ENCODE results near the gene DDX3X. TPM values are rescaled to one million over a fixed set of nuclear protein-coding genes. Genes with fewer than 3 reads are reported as not detected.

DDX3X gene
- total and polyA plus RNA-seq, 9 of the 15 experiments (the other 6 are each of a cell fraction or from before 2014, with no cell fraction given): 51.3 to 232 (median 138) TPM

DNA sequence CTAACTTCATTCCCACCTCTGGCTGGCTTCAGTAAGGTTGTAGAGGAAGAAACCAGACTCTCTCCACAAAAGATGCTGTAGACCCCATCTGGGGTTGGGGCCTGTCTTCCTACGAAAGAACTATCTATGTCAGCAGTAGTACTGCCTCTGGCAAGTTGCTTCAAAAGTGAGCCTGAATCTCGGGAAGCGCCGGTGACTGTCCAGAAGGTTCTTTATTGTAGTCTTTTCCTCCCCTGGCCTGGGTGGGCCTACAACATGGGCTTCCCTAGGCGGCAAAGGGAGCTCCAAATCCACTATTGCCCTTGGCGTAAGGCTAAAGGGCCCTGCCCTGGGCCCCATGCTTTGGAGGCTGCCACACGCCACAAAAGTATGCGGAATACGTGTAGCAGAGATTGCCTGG lies 74.6 kb downstream of the DDX3X start:
- POLR2A ChIA-PET: interaction anchor here (1.2 kb wide), 1 partner anchor 9 kb away, joined by 3 read pairs; no protein-coding TSS in a partner anchor
- no peaks in the 10 kb centered on the region for H3K9me1 ChIP-seq (ENCODE audit: control insufficient read depth, insufficient read depth, low read length)
- TF ChIP-seq, protein P1, sequence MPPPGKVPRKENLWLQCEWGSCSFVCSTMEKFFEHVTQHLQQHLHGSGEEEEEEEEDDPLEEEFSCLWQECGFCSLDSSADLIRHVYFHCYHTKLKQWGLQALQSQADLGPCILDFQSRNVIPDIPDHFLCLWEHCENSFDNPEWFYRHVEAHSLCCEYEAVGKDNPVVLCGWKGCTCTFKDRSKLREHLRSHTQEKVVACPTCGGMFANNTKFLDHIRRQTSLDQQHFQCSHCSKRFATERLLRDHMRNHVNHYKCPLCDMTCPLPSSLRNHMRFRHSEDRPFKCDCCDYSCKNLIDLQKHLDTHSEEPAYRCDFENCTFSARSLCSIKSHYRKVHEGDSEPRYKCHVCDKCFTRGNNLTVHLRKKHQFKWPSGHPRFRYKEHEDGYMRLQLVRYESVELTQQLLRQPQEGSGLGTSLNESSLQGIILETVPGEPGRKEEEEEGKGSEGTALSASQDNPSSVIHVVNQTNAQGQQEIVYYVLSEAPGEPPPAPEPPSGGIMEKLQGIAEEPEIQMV (tag; conservative IDR thresholded peaks at IDR 0.05; ENCODE audit: low read depth): no peak
- TF ChIP-seq PHTF2 (CRISPR knock-in tag; IDR thresholded peaks at IDR 0.05) (no peak), GTF2E2 (tag; IDR thresholded peaks at IDR 0.05) (no peak), ZC3H4 (CRISPR knock-in tag; IDR thresholded peaks at IDR 0.05; ENCODE audit: borderline replicate concordance) (no peak), BCL6 (CRISPR knock-in tag; IDR thresholded peaks at IDR 0.05) (no peak)
- no peak overlapping the region for H2AFZ ChIP-seq (ENCODE audit: low read depth, low read length)
- intact Hi-C loops (cut with micrococcal nuclease): no loop called here
- H3K9ac ChIP-seq (ENCODE audit: insufficient read depth in 1 of 2, low read depth in 2 of 2, low read length in 2 of 2): no peak overlapping the region
- WGBS (ENCODE audit: insufficient coverage, low coverage, missing lambda C conversion rate): 51% methylated on average over 9 of the region's 9 CpGs
- DNase-seq (ENCODE audit: extremely low read depth in 1 of 4, low spot score in 3 of 4): no peak
- no TSS peak for BruUV-seq (replicated peaks)
- H3K9me3 ChIP-seq (replicated peaks; ENCODE audit: control insufficient read depth, insufficient read depth, low read depth, low read length): no peaks in the 10 kb centered on the region
- H3K4me1 ChIP-seq (replicated peaks in 1 of 2; ENCODE audit: control insufficient read depth in 2 of 2, insufficient read depth in 2 of 2, low read length in 2 of 2): no peaks in the 10 kb centered on the region; a peak in 1 of 5 replicates
- H3K27me3 ChIP-seq (ENCODE audit: control insufficient read depth in 2 of 2, insufficient read depth in 2 of 2, low read length in 2 of 2): no peaks in the 10 kb centered on the region
- CTCF ChIA-PET (ENCODE audit: low intra/inter-chr PET ratio): no interaction called here
- in situ Hi-C loops (cut with MboI): no loop called here
- H3K27ac ChIP-seq (ENCODE audit: extremely low read depth, low read depth, low read length): no peak overlapping the region
- H3K36me3 ChIP-seq (ENCODE audit: control insufficient read depth, insufficient read depth, low read length): no peaks in the 10 kb centered on the region
- no peak overlapping the region for H3K4me2 ChIP-seq (ENCODE audit: insufficient read depth, low read length)
- no peak for ATAC-seq
- FAIRE-seq: no peak
- H4K20me1 ChIP-seq (replicated peaks; ENCODE audit: control insufficient read depth, insufficient read depth, low read length): no peaks in the 10 kb centered on the region
- no peaks in the 10 kb centered on the region for H3K79me2 ChIP-seq (ENCODE audit: control insufficient read depth, insufficient read depth, low read length)
- no peak overlapping the region for H3K4me3 ChIP-seq
